DMS 273 (cell line): ENCODE data around the gene PTPN20.
"Not testable (repeated sequence)": the region's sequence is repeated elsewhere in the genome, so short reads cannot be mapped to it uniquely, and the experiment has no call there.

Source experiments
- DNase-seq: peaks from one replicate; lab custom pipeline; 2025; ENCODE audit not compliant: unreplicated experiment; lab: John Stamatoyannopoulos, UW

PTPN20 gene

DNA sequence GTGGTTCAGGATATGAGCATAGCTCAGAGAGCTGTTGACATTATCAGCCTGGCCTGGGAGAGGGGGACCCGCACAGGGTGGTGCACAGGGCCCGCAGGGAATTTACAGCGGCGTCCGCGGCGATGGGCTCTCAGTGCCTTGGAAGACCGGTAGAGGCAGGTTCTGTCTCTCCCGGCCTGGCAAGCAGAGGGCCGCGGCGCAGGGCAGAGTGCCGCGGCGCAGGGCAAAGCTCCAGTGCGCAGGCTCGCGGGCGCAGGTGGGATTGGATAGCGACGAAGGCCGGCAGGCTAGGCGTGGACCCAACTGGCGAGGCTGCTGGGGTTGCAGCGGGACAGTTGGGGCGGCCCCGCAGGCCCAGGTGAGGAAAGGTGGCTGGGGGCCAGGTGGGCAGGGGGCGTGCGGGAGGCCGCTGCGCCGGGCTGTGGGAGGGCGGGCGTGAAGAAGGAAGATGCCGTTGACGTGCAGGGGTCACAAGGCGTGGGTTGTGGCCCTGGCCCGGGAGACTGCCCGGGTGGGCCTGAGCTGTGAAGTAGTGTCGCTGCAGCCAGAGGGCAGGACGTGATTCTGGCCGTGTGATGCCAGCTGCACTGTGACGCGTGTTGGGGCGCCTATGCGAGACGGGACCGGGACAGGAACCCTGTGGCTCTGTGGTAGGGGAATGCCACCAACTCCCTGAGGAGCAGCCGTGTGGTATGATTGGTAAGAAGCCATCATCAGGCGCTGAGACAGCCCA is at the start of gene PTPN20:
Gene PTPN20, plus strand, starts transcription at position 285 of the 733 bp plus-strand sequence. CDS start 21,072 bp downstream, outside the sequence.
- DNase-seq = not testable (repeated sequence)

- not testable (repeated sequence) for DNase-seq
These were observed 41.5 kb upstream of the PTPN20 start for GRCh38 chr10:46869716-46870115.

DNA sequence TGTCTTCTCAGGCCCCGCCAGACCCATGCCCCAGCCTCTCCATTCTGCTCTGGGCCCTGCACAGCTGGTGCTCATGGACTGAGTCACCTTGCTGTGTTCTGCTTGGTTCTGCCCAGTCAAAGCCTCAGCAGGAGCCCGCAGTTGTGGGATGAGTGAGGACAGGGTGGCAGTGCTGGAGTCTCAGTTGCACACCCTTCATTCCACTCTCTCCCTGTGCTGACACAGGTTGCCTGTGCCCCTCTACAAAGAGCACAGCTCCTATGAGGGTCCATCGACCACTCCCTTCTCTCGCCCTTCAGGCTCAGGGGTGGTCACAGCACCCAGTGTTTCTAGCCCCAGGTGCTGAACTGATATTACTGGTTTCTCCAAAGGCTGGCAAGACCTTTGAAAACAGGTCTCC is 39.6 kb upstream of the PTPN20 start:
- not testable (repeated sequence) for DNase-seq

DNA sequence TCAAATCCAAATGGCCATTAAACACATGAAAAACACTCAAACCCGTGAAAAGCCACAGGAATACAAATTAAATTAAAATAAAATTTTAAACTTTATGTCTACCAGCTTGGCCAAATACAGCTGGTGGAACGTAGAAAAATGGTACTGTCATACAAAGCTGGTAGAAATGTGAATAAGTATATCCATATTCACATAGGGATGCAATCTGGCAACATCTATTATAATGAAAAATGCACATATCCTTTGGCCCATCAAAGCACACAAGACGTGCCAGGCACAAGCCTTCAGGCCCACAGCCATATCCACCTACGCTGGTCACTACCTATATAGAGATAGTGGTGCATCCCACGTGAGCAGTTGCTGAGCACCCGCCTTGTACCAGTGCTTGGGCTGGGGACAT is 35.9 kb upstream of the PTPN20 start:
- DNase-seq = not testable (repeated sequence)

- not testable (repeated sequence) for DNase-seq
These were observed 34.5 kb upstream of the PTPN20 start for GRCh38 chr10:46876773-46877172.

DNA sequence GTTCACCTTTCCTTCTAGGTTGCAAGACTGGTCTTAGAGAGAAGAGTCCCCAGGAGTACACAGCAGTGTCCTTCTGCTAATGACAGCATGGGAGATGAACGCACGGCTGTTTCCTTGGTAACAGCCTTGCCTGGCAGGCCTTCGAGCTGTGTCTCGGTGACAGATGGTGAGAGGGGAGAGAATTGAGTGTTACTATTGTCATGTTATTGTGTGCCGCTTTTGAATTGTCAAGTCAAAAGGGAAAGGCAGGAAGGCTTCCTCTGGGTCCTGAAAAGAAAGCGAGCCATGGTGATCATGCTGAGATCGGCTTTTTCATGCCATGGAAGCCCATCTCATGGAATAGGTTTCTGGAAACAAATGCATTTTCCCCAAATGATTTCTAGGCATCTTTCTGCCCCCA is 32.5 kb upstream of the PTPN20 start:
- peak; percentile 65 for DNase-seq

GRCh38 chr10:46890813-46891611 is 20.2 kb upstream of the PTPN20 start:
- peak; percentile 75 for DNase-seq

DNA sequence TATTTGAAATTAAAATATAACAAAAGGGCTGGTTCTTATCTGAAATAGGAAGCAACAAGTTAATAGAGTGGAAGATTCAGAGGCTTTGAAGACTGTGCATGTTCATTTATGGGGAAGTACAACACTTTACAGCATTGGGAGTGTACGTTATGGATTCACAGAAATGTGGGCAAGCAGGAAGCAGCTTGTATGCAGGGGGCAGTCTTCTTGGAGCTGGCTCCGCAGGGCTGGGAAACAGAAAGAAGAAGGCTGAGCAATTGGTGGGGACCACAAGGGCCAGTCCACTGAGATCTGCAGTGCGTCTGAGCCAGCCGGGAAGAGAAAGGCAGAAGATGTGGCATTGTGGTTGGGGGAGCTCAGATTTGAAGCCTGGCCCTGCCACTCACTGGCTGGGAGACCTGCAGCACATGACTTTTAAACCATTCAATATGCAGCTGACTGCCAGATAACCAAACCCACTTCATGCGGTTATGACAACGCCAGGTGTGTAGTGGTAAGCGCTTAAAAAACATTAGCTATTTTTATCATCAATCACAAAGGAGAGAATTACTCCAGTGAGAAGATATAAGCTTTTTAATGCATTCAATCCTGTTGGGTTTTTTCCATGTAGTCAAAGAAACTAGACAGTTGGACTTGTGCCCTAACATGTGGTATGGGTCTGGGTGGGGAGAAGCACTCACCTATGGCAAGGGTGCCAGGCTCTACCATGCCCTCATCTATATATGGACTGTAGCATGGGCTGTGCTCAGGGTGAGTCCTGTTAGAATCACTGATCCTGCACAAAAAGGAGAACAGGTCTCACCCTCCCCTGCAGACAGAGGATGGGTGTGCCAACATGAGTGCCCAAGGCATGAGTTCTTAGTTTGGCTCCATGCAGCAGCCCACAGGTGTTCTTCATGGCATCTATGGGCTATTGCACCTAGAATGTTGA is 14.2 kb upstream of the PTPN20 start:
- DNase-seq = not testable (repeated sequence)

- not testable (repeated sequence) for DNase-seq
These were observed 10.0 kb upstream of the PTPN20 start for GRCh38 chr10:46901247-46901646.

DNA sequence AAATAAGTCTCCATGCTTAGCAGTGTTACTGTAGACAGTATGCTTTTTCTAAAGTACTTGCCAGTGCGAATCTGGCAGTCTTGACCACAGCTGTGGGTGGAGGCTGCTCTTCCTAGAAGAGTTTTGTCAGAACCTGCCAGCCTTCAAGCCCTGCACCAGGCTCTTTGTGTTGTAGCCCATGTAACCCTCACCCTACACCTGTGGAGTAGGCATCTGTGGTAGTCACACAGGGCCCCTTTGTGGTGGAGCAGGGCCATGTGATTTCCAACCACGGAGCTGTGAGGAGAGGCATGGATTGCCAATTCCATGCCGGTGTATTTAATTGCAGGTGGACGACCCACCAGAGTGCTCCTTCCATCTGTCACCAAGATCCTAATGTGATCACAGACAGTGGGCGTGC is 7.4 kb upstream of the PTPN20 start:
- DNase-seq = not testable (repeated sequence)

- DNase-seq = not testable (repeated sequence)
These were observed 4.9 kb upstream of the PTPN20 start for GRCh38 chr10:46906359-46906758.

DNA sequence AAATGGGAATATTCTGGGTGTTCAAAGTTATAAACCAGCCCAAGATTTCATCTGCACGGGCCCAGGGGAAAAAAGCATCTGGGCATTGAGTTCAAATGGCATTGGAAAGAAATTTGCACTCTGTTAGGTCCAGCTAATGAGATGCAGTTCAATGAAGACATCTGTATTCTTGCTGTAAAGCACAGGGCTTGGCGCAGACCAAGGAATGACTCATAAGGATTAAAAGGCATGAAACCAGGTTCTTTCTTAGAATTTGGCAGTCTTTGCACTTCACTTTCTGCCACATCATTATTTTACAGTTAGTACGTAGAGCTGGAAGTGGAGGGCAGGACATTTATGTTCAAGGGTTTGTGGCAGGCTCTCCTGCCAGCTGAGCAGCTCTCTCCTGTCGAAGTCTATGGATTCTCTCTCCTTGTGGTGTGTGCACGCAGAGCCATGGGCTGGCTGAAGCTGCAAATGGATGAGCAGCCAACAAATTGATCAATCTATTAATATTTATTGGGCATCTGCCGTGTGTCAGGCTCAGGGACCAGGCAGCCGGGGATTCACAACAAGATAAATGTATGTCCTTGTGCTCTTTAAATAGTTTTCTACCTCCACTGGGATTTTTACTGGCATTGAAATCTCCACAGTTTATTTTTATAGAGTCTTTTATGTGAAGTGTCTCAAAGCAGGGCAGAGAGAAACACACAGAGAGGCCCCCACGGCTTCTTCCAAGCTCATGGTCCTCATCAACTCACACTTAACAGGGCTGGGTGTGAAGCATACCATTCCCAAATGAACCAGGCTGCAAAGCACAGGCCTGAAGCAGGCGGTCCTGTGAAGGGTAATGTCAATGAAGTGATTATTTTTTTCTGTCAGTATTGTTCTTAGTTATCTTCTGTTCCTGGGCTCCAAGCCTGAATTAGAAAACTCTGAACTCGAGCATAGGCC is 3.8 kb upstream of the PTPN20 start:
- not testable (repeated sequence) for DNase-seq

DNA sequence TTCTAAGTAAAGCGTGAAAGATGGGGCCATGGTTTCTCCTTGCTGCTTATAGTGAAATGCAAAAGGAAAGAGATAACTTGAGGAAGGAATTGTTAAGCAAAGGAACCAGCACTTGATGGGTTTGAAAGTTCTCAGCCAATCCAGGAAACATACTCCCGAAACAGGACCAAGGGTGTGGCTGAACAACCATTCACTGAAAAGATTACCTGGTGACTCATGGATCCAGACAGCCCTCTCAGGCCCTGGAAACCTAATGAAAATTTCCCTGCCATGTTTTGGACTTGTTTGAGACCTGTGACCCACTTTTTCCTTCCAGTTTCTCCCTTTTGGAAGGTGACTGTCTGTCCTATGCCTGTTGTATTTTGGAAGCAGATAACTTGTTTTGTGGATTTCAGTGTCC is 11.3 kb downstream of the PTPN20 start:
- not testable (repeated sequence) for DNase-seq

DNA sequence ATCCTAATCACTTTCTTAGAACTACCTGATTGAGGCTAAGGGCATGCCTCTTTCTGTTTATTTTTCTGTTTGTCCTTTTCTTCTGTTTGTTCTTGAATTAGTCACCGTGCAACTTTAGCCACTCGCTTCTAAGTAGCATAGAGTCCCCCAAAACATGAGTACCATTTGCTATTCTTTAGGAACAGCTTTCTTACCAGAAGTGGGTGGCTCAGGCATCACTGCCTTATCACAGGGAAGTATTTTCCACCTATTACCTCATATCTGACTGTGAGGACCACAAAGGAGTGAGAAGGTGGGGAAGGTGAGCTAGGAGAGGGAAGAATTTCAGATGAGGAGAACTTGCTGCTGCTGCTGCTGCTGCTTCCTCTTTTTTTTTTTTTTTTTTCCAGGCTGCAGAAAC is 13.9 kb downstream of the PTPN20 start:
- DNase-seq = not testable (repeated sequence)

DNA sequence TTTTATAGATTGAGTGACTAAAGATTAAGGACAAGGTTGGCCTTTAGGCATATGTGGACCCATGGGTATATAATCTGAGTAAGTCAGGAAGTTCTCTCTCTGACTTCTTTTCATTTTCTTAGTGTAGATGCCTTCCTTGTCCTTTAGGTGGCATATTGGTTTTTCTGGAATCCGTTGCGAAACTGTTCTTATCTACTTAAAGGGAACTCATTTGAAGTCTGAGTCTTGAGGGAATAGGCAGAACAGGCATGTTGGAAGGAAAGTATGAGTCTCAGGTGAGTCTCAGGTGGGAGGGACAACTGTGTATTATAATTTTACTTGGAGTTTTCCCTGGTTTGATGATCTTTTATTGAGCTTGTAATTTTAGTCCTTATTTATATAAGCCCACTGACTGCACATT is 14.6 kb downstream of the PTPN20 start:
- not testable (repeated sequence) for DNase-seq

- not testable (repeated sequence) for DNase-seq
These were observed 17.6 kb downstream of the PTPN20 start for GRCh38 chr10:46928810-46929209.

DNA sequence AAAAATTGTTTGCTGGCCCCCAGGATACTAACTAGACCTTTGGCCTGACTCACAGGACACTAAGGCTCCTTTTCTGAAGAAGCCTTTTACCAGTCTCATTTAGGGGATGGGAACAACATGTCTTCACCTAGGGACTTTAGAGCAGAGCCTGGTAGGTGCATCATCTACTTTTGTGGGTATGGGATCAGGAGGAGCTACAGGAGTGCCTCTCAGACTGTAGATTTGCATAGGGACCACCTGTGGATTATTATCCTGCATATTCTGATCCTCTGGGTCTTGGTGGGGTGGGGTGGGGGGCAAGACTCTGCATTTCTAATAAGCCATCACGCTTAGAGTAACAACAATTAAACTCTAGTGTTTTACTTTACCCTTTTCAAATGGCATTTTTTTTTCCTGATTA is 21.2 kb downstream of the PTPN20 start:
- not testable (repeated sequence) for DNase-seq

- DNase-seq = not testable (repeated sequence)
These were observed 29.9 kb downstream of the PTPN20 start for GRCh38 chr10:46941091-46941490.

GRCh38 chr10:46948687-46949518 is 37.7 kb downstream of the PTPN20 start:
- not testable (repeated sequence) for DNase-seq
